ENCODE data around the gene MYPOP. TPM values are rescaled to one million over a fixed set of nuclear protein-coding genes. Genes with fewer than 3 reads are reported as not detected.

The MYPOP gene
- total RNA-seq, 4 donors from 2014 or later, result 1.8 to 4.3 (median 3.0) TPM

DNA sequence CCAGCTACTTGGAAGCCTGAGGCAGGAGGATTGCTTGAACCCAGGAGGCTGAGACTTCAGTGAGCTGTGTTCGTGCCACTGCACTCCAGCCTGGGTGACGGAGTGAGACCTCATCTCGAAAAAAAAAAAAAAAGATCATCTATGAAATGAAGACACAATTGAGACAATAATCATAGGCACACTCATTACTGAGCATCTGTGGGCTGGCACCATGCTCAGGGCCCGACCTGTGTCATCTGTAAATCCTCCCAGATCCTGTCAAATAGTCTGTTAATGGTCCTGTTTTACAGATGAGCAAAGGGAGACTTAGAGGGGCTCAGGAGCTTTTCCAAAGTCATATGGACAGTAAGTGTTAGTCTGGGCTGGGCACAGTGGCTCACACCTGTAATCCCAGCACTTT lies 16.3 kb upstream of the MYPOP start:
- Histone ChIP-seq H3K36me3 (no peaks in the 10 kb centered on the region), H3K9me3 (no peaks in the 10 kb centered on the region), H3K27me3 (no peaks in the 10 kb centered on the region), H3K4me1 (no peaks in the 10 kb centered on the region), H3K4me3 (replicated peaks in 1 of 3) (no peak overlapping the region), H3K27ac (no peak overlapping the region)
- intact Hi-C loops (cut with DNase I), result no loop called here
- 69 to 72% methylated on average over 4 of the region's 4 CpGs for WGBS, 2 donors
- DNase-seq, result no peak
- TF ChIP-seq POLR2A (IDR thresholded peaks at IDR 0.05), result no peak
- TF ChIP-seq, protein P1, sequence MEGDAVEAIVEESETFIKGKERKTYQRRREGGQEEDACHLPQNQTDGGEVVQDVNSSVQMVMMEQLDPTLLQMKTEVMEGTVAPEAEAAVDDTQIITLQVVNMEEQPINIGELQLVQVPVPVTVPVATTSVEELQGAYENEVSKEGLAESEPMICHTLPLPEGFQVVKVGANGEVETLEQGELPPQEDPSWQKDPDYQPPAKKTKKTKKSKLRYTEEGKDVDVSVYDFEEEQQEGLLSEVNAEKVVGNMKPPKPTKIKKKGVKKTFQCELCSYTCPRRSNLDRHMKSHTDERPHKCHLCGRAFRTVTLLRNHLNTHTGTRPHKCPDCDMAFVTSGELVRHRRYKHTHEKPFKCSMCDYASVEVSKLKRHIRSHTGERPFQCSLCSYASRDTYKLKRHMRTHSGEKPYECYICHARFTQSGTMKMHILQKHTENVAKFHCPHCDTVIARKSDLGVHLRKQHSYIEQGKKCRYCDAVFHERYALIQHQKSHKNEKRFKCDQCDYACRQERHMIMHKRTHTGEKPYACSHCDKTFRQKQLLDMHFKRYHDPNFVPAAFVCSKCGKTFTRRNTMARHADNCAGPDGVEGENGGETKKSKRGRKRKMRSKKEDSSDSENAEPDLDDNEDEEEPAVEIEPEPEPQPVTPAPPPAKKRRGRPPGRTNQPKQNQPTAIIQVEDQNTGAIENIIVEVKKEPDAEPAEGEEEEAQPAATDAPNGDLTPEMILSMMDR (IDR thresholded peaks at IDR 0.05), result no peak

GRCh38 chr19:45917421-45918091 lies 15.1 kb upstream of the MYPOP start:
- H3K4me1 ChIP-seq, result no peaks in the 10 kb centered on the region
- no peaks in the 10 kb centered on the region for H3K36me3 ChIP-seq
- intact Hi-C loops (cut with DNase I), result no loop called here
- no peak for DNase-seq
- TF ChIP-seq, protein P1 (IDR thresholded peaks at IDR 0.05), result no peak
- no peak for TF ChIP-seq POLR2A (IDR thresholded peaks at IDR 0.05)
- WGBS, 2 donors, result 59% methylated on average over 4 of the region's 4 CpGs
- H3K9me3 ChIP-seq, result no peaks in the 10 kb centered on the region
- H3K27me3 ChIP-seq, result no peaks in the 10 kb centered on the region
- H3K27ac ChIP-seq, result no peak overlapping the region
- H3K4me3 ChIP-seq (replicated peaks in 1 of 3), result no peak overlapping the region

DNA sequence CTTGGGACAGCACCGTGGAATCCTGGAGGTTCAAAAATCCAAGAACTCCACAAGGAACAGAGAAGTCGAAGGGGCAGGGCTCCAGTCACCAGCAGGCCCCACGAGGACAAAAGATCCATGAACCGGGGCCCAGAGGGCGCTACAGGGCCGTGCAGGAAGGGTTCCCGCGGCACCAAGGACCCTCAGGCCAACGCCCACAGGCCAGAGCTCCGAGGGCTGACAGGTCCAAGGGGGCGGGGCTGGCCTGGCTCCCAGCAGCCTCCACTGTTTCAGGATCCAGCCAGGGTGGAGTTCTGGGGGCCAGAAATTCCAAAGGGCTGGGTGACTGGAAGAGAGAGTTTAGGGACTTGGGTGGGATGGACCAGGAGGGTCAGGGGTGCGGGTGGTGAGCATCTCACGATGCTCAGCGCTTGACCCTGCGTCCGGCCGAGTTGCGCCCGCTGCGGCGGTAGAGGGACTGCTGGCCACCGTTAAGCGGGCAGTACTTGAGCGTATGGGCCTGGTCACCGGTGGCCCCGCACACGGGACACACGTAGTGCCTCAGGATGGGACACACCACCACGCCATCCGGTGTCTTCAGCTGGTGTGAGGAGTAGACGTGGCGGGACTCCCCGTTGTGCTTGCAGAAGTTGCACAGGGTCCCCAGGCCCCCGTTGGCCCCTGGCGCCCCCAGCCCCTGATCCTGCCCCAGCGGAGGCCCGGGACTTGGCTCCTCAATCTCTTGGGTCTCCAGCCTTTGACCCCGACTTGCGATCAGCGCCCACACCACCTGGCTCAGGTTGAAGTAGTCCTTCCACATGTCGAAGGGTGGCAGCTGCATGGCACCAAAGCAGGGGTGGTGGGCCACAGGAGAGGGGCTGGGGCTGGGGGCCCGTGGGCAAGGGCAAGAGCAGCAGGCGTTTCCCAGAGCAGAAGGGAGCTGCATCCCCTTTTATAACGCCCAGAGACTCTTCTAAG lies 11.7 kb upstream of the MYPOP start, which contains the start of gene NANOS2:
TSS of gene NANOS2 (minus strand) at position 905 of the 957 bp plus-strand sequence. CDS start at position 820, 85 bp downstream.
- Histone ChIP-seq H3K27ac (no peak within 1 kb of the TSS), H3K4me1 (no peaks in the 10 kb centered on the region), H3K27me3 (no peaks in the 10 kb centered on the region), H3K36me3 (no peaks in the 10 kb centered on the region), H3K4me3 (replicated peaks in 1 of 3) (no peak within 1 kb of the TSS), H3K9me3 (no peaks in the 10 kb centered on the region)
- DNase-seq, result no peak
- intact Hi-C loops (cut with DNase I), result no loop called here
- TF ChIP-seq, protein P1 (IDR thresholded peaks at IDR 0.05), result no peak
- TF ChIP-seq POLR2A (IDR thresholded peaks at IDR 0.05), result no peak
- WGBS, 2 donors, result 55 to 58% methylated on average over 27 to 41 of the region's 44 CpGs

DNA sequence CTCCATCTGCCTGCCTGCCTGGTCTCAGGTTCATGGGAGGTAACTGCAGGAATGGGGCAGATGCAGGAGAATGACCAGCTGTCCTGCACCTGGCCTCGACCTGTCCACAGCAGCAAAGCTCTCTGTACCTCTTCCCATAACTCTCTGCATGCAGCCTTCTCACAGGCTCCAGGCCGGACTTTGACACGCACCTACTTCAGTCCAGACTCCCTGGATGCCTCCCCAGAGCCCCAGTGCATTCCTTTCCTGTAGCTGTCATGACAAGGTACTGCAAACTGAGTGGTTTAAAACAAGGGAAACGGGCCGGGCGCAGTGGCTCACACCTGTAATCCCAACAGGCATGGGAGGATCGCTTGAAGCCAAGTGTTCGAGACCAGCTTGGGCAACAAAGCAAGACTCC lies 8.9 kb upstream of the MYPOP start:
- no peaks in the 10 kb centered on the region for H3K36me3 ChIP-seq
- H3K27me3 ChIP-seq, result no peaks in the 10 kb centered on the region
- TF ChIP-seq, protein P1 (IDR thresholded peaks at IDR 0.05), result no peak
- TF ChIP-seq POLR2A (IDR thresholded peaks at IDR 0.05), result no peak
- intact Hi-C loops (cut with DNase I), result no loop called here
- no peak for DNase-seq
- H3K4me3 ChIP-seq (replicated peaks in 1 of 3), result no peak overlapping the region
- no peaks in the 10 kb centered on the region for H3K9me3 ChIP-seq
- WGBS, 2 donors, result 46 to 54% methylated on average over 8 of the region's 8 CpGs
- H3K4me1 ChIP-seq, result no peaks in the 10 kb centered on the region
- no peak overlapping the region for H3K27ac ChIP-seq

DNA sequence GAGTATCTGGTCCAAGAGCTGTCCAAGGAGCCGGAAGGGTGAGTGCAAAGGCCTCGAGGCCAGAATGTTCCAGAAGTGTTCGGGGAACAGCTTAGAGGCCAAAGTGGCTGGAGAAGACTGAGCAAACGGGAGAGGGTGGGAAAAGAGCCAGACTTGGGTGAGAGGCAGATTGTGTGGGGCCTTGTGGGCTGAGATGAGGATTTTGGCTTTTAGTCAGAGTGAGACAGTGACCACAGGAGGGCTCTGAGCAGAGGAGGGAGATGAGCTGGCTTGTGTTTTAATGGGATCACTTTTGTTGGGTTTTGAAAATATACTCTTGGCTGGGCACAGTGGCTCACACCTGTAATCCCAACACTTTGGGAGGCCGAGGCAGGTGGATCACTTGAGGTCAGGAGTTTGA lies 6.5 kb upstream of the MYPOP start:
- intact Hi-C loops (cut with DNase I), result no loop called here
- H3K4me3 ChIP-seq (replicated peaks in 1 of 3), result no peak overlapping the region
- DNase-seq, result no peak
- no peak overlapping the region for H3K27ac ChIP-seq
- no peaks in the 10 kb centered on the region for H3K36me3 ChIP-seq
- no peak for TF ChIP-seq POLR2A (IDR thresholded peaks at IDR 0.05)
- TF ChIP-seq, protein P1 (IDR thresholded peaks at IDR 0.05), result no peak
- H3K27me3 ChIP-seq, result no peaks in the 10 kb centered on the region
- no peaks in the 10 kb centered on the region for H3K4me1 ChIP-seq
- no peaks in the 10 kb centered on the region for H3K9me3 ChIP-seq
- 73 to 76% methylated on average over 5 of the region's 5 CpGs for WGBS, 2 donors
